ENCODE measurements around the gene LTBP3.
"Not testable (repeated sequence)": the region's sequence is repeated elsewhere in the genome, so short reads cannot be mapped to it uniquely, and the experiment has no call there.

Gene LTBP3

DNA sequence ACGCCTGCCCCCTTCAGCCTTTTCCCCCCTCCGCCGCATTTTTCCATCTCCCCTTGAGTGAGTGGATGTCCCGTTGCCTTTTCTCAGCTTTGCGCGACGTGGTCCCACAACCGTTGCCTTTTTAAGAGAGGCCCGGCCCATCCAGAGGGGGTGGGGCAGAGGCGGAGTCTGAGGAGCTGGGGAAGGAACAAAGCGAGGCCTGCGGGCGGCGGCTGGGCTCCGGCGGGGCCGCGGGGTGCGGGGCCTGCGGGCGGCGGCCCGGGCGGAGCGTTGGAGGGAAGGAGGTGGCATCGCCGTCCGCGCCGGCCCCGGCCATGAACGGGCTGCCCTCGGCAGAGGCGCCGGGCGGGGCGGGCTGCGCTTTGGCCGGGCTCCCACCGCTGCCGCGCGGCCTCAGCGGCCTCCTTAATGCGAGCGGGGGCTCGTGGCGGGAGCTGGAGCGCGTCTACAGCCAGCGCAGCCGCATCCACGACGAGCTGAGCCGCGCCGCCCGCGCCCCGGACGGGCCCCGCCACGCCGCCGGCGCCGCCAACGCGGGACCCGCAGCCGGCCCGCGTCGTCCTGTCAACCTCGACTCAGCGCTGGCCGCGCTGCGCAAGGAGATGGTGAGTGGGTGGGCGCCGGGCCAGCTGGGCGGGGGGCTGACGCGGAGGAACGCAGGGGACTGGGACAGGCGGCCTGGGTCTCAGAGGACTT lies 14.3 kb upstream of the LTBP3 start, which contains the start of gene FAM89B:
Gene FAM89B (plus strand): TSS at position 183 of the 696 bp plus-strand sequence. CDS start 132 bp downstream, at position 315.
- TF ChIP-seq ZNF274 (IDR thresholded peaks at IDR 0.05; ENCODE audit: low read depth, low read length): no peak
- peak within 1 kb of the TSS; percentile 70 for H3K4me3 ChIP-seq (ENCODE audit: low read length)

GRCh38 chr11:65571940-65572339 lies 13.8 kb upstream of the LTBP3 start:
- TF ChIP-seq ZNF274 (IDR thresholded peaks at IDR 0.05; ENCODE audit: low read depth, low read length): no peak
- no peak overlapping the region; the same call in 1 of the 2 replicates for H3K4me3 ChIP-seq (ENCODE audit: low read length)

- TF ChIP-seq ZNF274 (IDR thresholded peaks at IDR 0.05; ENCODE audit: low read depth, low read length): no peak
- H3K4me3 ChIP-seq (ENCODE audit: low read length): peak overlapping the region; percentile 86; the same call in 1 of the 2 replicates
Measured at GRCh38 chr11:65571420-65571819, 13.3 kb upstream of the LTBP3 start.

DNA sequence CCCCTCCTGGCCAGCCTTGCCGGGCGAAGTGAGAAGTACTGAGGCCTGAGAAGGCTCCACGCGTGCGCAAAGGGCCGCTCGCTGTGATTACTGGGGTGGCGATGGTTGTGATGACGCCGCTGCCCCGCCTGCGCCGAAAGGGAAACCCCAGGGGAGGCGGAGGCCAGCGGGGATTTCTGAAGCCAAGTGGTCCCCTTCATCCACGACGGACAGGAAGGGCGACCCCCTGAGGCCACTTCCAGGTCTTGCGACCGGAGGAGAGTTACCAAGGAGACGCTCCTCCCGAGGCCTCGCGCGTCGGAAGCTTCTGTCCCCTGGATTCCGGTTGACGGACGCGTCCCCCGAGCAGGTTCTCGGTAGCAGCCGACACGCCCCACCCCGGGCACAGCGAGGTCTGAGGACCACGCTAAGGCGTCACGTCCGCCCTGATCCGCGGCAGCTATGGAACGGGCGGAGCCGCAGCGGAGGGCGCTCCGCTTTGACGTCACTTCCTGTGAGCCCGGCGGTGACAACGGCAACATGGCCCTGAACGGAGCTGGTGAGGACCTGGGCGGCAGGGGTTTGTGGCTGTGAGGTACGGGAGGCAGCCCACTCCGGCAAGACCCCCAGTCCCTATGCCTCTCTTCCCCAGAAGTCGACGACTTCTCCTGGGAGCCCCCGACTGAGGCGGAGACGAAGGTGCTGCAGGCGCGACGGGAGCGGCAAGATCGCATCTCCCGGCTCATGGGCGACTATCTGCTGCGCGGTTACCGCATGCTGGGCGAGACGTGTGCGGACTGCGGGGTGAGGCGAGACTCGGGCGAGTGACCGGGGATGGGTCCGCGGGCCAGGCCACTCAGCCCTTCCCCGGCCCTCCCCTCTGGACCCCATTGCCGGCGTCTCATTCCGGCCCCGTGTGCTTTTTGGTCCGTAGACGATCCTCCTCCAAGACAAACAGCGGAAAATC lies 12.1 kb upstream of the LTBP3 start, which contains the start of gene ZNRD2:
Gene ZNRD2 (plus strand): TSS at position 505 of the 946 bp plus-strand sequence. CDS start 15 bp downstream, at position 520.
- H3K4me3 ChIP-seq (ENCODE audit: low read length): peak within 1 kb of the TSS; percentile 86
- no peak for TF ChIP-seq ZNF274 (IDR thresholded peaks at IDR 0.05; ENCODE audit: low read depth, low read length)

DNA sequence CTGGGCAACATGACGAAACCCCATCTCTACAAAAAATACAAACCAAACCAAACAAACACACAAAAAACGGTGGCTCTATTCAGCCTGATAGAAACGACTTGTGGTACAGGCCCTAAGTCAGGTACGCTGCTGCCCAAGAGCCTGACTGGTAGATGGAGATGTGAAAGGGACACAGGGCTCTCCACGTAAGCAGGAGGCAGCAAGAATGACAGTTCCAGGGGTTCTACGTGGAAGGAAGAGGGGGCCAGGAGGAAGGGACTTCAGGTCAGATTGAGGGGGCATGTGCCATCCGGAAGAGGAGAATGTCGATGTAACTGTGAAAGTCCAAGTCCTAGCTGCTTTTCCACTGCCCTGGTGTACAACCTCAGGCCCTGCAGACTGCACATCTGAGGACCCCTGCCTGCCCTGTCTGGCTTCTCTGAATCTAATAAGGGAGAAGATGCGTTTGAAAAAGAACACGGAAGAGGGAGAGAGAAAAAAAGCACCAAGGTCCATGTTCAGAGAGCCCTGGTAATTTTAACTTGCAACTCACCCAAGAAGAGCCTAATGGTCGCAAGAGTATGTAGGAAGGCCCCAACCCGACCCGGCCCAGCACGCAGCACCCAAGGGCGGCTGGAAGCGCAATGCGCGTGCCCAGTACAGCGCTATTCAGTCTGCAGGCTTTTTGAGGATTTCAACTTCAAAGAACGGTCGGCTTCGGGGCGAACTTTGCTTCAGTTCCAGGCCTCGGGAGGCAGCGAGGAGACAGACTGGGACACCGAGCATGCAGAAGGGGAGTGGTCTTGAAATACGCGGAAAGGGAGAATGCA lies 11.2 kb upstream of the LTBP3 start:
- peak overlapping the region; percentile 64 for H3K4me3 ChIP-seq (ENCODE audit: low read length)
- TF ChIP-seq ZNF274 (IDR thresholded peaks at IDR 0.05; ENCODE audit: low read depth, low read length): no peak

- no peak for TF ChIP-seq ZNF274 (IDR thresholded peaks at IDR 0.05; ENCODE audit: low read depth, low read length)
- no peak overlapping the region for H3K4me3 ChIP-seq (ENCODE audit: low read length)
Measured at GRCh38 chr11:65565624-65566453, 7.7 kb upstream of the LTBP3 start.

GRCh38 chr11:65564879-65565559 lies 6.9 kb upstream of the LTBP3 start:
- not testable (repeated sequence) for H3K4me3 ChIP-seq (ENCODE audit: low read length)

DNA sequence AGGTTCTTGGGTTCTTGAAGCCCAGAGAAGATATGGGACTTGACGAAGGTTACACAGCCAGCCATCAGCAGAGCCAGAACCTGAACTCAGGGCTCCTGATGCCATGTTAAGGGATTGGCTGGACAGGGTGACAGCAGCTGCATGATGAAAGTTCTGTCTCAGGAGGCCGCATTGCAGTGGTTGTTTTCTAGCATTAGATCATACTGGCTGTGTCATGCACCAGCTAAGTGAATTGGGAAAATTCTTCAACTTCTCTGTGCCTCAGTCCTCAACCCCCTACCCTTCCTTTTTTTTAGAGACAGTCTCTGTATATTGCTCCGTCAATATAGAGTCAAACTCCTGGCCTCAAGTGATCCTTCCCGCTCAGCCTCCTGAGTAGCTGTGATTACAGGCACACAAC lies 5.4 kb upstream of the LTBP3 start:
- H3K4me3 ChIP-seq (ENCODE audit: low read length): no peak overlapping the region
- TF ChIP-seq ZNF274 (IDR thresholded peaks at IDR 0.05; ENCODE audit: low read depth, low read length): no peak

- TF ChIP-seq ZNF274 (IDR thresholded peaks at IDR 0.05; ENCODE audit: low read depth, low read length): no peak
- no peak overlapping the region for H3K4me3 ChIP-seq (ENCODE audit: low read length)
Measured at GRCh38 chr11:65562788-65563187, 4.6 kb upstream of the LTBP3 start.

DNA sequence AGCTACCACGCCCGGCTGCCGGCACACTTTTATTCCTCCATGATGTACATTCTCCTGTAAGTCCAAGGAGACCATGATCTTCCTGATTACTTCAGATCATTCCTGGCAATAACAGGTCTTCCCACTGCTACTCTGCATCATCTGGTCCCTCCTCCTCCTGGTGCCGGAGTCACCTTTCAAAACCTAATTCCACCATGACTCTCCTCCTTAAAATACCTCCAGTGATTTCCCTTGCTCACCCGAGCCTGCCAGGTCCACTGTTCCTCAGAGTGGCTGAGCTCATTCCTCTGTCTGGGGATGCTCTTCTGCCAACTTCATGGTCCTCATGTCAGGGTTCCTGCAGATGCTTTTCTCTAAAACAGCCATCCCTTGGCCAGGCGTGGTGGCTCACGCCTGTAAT lies 3.9 kb upstream of the LTBP3 start:
- no peak for TF ChIP-seq ZNF274 (IDR thresholded peaks at IDR 0.05; ENCODE audit: low read depth, low read length)
- no peak overlapping the region for H3K4me3 ChIP-seq (ENCODE audit: low read length)

DNA sequence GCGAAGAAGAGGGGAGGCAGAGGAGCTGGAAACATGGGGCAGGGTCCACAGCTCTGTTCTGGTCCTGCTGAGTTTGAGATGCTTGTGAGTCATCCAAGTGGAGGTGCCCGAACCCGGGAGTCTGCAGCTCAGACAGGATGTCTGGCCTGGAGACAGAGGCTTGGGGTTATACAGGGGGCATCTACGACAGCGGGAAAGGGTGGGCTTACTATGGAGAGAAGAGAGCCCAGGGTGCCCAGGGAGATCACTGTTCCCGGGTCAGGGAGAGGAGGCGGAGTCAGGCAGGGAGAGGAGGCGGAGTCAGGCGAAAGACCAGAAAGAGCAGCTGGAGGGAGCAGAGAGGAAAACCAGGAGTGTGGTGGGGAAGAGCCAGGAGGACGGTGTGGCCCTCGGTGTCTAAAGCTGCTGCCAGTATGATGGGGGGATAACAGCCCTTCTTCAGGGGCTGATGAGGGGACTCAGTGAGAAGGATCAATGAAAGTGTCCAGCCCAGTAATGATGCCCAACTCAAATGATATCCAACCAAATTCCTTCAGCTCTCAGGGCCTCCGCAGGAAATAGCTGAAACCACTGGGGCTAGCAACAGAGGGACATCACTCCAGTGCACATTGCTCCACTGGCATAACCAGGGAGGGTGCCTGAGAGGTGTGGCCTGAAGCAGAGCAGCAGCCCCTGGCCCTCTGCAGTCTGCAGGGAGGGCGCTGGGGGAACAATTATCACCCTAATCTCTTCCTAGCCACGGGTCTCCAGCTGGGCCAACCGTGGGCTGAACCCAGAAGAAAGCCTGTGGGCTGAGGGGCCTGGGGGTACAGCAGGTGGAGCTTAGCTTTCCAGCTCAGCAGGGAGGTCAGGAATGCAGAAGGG lies 2.6 kb upstream of the LTBP3 start:
- no peak for TF ChIP-seq ZNF274 (IDR thresholded peaks at IDR 0.05; ENCODE audit: low read depth, low read length)
- H3K4me3 ChIP-seq (ENCODE audit: low read length): no peak overlapping the region
